GM19438 (cell line): Measurements from ENCODE around the gene LIN54.
"Not testable (repeated sequence)": the region's sequence is repeated elsewhere in the genome, so short reads cannot be mapped to it uniquely, and the experiment has no call there.

ENCODE experiments used
- ATAC-seq: cut with Tn5 transposase; IDR thresholded peaks from one replicate; pipeline ENCODE4 v1.9.1; 2021; ENCODE audit warnings: low read depth; ENCODE audit not compliant: unreplicated experiment

LIN54 gene

DNA sequence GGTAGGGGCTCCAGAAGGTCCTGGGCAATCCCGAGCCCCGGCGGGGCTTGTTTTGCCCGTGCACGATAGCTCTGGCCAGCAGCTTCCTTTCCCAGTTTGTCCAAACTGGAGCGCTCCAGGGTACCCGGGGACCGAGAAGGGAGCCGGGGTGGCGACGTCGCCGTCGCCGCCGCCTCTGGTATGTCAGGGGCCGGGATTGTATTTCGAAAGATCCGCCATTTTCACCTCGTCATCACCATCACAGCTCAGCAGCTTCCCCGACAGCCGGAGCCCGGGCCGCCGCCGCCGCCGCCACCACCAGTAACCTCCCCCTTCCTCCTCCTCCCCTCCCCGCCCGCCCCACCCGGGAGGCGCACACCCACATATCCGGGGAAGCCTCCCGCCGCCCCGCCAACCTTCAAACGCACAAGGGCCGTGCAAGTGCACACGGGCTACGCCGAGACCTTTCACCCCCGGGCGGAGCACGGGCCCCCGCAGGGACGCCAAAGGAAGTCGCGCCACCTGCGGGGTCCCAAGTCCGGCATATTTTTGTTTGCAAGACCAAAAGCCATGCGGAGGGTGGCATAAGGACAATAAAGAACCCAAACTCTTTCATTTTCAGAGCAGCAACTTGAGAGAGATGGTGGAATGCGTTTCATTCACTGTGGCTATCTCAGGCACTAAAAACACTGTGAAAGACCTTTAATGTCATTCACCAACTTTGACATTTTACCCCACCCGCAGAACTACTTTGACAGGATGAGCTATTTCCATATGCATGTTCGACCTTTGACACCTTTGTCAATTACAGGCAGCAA lies at the start of gene LIN54:
Gene LIN54, minus strand, starts transcription at position 302 of the 797 bp plus-strand sequence. CDS start 25,979 bp downstream, outside the sequence.
- ATAC-seq = peak; percentile 44

DNA sequence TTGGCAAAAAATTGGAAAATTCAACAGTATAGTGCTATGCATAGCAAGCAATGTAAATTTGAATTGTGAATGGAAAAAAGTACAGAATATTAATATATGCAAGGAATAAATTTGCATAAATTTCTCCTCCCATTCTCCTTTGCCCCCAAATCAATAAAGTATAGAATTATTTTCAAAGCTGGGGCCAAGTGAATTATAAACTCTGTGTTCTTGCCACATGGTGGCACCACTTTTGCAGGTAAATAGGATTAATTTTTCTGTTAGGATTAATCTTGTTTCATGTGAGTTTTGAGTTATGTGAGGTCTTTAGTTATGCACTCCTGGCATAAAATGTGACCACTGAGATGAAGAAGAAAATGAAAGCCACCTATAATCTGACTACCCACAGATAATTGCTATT lies 44.3 kb upstream of the LIN54 start:
- ATAC-seq = no peak

DNA sequence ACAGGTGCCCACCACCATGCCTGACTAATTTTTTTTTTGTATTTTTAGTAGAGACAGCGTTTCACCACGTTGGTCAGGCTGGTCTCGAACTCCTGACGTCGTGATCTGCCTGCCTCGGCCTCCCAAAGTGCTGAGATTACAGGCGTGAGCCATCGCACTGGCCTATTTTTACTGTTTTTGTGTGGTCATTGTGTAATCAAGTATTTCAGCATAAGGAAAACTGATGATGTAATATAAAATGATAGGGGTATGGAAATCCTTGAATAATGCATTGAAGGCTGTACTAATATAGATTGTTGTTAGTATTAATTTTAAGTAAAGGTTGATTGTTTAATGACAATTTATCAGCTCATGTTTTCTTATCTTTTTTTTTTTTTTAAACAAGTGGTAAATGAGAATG lies 38.2 kb upstream of the LIN54 start:
- not testable (repeated sequence) for ATAC-seq

DNA sequence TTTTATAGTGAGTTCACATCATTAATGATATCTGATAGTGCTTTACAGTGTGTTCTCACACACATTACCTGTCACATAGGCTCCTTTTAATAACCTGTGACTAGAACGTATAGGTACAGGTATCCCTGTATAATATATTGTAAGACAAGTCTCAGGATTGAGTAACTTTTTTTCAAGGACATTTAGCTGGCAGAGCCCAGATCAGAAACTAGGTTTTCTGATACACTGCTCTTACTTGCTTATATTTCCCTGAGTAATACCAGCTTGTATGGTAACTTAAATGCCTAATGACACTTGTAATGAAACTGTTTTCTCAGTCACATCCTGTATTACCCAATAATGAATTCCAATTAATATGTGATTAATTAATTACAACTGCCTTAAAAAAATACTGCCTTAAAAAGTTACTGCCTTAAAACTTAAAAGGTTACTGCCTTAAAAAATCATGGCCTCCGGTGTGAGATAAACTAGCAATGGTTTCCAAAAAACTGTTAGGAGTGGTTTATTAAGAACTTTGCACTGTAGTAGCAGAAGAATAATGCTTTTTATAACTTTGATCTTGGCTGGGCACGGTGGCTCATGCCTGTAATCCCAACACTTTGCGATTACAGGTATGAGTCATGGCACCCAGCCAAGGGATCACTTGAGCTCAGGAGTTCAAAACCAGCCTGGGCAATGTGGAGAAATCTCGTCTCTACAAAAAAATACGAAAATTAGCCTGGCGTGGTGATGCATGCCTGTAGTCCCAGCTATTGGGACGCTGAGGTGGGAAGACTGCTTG lies 36.3 kb upstream of the LIN54 start:
- no peak for ATAC-seq

DNA sequence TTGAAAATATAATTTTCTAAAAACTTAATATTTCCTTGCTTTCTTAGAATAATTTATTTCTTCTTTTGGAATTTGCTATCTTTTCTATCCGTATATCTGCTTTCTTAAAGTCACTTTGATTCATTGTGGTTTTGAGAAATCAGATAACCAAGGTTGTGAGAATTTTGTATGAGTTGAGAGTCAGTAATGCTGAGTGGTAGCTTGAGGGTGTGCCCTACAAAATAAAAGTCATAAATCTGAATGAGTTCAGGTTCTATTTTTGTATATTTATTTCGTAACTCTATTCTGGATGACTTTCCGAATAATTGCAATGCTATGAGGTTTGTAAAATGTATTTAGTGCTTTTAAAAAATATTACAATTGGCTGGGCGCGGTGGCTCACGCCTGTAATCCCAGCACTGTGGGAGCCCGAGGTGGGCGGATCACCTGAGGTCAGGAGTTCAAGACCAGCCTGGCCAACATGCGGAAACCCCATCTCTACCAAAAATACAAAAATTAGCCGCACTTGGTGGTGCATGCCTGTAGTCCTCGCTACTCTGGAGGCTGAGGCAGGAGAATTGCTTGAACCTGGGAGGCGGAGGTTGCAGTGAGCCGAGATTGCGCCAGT lies 33.3 kb upstream of the LIN54 start:
- ATAC-seq = no peak

DNA sequence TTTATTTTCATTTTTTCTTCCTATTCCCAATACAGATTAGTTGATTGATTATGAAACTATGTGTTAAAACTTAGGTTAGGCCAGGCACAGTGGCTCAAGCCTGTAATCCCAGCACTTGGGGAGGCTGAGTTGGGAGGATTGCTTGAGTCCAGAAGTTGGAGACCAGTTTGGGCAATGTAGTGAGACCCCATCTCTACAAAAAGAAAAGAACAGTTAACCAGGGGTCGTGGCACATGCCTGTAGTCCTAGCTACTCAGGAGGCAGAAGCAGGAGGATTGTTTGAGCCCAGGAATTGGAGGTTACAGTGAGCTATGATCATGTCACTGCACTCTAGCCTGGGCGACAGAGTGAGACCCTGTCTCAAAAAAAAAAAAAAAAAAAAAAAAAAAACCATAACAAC lies 32.5 kb upstream of the LIN54 start:
- ATAC-seq = not testable (repeated sequence)

DNA sequence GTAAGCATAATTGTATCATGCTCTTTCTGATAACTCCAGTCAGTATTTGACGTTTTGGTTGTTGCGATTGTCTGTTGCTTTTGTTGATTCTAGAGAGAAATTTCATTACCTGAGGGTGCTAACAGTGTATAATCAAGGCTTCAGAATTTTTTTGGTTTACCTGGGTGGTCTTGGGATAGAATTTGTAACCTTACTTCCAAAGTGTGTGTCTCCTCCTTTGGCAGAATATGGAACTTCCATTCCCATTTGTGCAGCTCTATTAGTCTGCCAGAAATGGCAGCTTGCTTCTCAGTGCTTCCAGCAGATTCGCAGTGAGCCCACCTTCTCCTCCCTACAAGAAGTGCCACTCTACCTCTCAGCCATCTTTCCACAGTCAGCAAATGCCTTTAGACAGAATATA lies 29.6 kb upstream of the LIN54 start:
- no peak for ATAC-seq

DNA sequence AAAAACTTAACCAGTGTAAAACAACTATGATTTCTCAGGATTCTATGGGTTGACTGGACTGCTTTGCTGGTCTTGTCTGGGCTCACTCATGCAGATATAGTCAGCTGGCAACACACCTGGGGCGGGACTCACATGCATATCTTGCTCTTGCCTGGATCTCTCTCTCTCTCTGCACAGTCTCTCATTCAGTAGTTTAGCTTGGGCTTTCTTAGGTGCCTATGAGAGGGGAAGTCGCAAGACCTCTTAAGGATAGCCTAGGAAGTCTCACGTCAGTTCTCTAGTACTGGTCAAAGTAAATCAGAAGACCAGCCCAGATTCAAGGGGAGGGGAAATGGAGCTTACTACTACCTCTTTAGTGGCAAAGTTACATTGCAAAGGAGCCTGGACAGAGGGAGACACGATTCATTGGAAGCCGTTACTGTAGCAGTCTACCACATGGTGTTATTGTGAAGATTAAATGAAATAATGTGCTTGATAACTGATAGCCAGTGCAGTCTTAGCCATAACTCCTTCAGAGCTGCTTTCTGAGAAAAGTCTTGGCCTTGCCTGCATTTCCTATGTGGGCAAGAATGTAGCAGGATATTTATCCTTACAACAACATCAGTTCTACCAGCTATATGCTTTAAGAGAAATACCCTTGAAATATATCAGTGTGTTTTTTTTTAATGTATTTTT lies 26.5 kb upstream of the LIN54 start:
- no peak for ATAC-seq

DNA sequence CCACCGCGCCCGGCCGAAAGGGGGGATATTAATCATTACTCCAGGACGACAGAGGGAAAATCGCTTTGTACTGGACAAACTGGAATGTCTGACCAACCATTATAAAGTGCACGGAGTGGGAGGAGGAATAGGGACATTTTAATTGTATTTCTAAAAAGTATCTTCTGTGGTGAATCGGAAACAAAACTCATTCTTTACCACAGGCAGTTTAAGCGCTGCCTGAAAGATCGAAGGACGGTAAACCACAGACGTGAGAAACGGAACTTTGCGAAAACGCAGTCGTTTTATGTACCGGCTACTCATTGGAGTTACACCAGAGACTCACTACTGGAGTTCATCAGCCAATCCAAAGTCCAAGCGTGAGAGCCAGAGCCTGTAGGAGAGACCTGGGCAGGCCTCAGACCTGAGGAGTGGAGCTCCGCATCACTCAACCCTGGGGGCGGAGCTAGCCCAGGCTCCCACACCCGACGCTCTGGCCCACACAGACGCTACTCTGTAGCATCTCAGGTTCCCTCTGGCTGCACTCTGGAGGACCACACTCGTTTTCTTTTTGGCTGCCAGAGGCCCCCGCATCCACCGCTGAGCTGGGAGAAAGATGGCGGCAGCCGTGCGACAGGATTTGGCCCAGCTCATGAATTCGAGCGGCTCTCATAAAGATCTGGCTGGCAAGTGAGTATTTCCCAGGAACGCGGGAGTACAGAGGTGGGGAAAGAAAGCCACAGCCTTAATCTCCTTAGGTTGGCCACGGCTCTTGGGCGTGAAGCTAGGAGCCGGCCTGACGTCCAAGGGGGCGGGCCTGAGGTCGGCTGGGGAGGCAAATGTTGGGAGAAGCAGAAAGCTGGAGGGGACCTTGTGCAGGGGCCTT lies 24.2 kb upstream of the LIN54 start, which contains the start of gene COPS4:
Gene COPS4, plus strand, starts transcription at position 554 of the 865 bp plus-strand sequence. Its CDS starts 42 bp downstream, at position 596.
- ATAC-seq = peak; percentile 98

DNA sequence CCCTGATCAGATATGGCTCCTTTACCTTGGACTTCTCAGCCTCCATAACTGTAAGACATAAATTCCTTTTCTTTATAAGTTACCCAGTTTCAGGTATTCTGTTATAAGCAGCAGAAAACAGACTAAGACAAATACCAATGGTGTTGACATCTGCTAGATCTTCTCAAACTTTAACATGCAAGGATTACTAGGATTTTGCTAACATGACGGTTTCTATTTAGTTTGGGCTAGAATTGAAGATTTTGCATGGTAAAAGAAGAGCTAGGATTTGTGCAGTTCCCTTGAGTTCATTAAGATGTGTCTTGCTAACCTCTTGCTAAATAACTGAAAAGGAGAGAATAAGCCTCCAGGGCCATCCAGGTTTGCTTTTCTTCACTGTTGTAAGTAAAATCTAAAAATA lies 19.1 kb upstream of the LIN54 start:
- ATAC-seq = no peak

DNA sequence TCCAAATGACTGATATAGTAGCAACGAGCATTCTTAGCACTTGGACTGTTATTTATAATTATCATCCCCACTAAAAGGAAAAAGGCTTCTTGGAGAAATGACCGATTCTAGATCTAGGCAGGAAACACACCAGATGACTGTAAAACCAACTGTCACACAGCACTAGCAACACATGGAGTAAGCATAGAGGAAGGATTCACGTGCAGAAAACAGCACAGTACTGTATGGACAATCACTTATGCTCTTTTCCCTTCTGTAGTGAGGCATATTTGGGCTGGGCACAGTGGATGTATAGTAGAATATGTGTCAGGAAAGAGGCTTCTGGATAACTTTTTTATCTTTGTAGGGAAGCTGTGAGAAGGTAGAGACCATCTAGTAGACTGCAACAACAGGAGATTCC lies 18.4 kb upstream of the LIN54 start:
- no peak for ATAC-seq

DNA sequence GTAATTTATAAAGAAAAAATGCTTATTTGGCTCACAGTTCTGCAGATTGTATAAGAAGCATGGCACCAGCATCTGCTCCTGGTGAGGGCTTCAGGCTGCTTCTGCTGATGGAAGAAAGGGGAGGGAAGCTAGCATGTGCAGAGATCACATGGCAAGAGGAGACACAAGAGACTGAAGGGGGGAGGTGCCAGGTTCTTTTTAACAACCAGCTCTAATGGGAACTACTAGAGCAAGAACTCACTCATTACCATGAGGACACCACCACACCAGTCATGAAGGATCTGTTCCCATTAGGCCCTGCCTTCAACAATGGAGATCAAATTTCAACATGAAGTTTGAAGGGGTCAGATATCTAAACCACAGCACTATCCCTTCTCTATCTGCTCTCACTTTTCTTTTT lies 14.9 kb upstream of the LIN54 start:
- ATAC-seq = no peak

DNA sequence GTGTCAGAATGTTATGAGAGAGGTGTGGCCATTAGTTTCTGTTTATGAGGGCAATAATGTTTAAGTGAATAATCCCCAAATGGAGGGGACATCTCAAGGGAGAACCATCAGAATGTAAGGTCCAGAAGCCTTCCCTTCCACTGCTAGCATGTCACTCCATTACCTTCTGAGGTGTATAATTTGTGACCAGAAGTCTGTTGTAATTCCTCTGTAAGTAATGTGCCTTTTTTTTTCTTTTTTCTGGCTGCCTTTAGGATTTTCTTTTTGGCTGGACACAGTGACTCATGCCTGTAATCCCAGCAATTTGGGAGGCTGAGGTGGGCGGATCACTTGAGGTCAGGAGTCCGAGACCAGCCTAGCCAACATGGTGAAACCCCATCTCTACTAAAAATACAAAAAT lies 13.6 kb upstream of the LIN54 start:
- ATAC-seq = no peak

DNA sequence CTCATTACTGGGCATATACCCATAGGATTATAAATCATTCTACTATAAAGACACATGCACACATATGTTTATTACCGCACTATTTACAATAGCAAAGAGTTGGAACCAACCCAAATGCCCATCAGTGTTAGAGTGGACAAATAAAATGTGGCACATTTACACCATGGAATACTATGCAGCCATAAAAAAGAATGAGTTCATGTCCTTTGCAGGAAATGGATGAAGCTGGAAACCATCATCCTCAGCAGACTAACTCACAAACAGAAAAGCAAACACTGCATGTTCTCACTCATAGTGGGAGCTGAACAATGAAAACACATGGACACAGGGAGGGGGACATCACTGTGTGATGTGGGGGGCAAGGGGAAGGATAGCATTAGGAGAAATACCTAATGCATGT lies 13.0 kb upstream of the LIN54 start:
- not testable (repeated sequence) for ATAC-seq

DNA sequence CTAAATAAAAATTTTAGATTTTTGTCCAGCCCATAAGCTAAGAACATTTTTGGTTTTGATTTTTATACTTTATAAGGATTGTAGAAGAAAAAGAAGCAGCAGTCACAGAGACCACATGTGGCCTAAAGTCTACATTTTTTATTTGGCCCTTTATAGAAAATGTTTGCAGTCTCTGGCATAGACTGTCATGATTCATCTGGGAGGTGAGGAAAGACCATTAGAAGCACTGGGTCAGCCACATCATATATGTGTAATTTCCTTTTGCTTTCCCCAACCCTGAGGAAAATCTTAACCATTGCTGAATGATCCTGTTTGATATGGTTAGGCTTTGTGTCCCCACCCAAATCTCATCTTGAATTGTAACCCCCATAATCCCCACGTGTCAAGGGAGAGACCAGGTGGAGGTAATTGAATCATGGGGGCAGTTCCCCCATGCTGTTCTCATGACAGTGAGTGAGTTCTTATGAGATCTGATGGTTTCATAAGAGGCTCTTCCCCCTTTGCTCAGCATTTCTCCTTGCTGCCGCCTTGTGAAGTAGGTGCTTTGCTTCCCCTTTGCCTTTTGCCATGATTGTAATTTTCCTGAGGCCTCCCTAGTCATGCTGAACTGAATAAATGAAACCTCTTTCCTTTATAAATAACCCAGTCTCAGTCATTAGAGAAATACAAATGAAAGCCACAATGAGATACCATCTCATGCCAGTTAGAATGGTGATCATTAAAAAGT lies 12.3 kb upstream of the LIN54 start:
- ATAC-seq = no peak

DNA sequence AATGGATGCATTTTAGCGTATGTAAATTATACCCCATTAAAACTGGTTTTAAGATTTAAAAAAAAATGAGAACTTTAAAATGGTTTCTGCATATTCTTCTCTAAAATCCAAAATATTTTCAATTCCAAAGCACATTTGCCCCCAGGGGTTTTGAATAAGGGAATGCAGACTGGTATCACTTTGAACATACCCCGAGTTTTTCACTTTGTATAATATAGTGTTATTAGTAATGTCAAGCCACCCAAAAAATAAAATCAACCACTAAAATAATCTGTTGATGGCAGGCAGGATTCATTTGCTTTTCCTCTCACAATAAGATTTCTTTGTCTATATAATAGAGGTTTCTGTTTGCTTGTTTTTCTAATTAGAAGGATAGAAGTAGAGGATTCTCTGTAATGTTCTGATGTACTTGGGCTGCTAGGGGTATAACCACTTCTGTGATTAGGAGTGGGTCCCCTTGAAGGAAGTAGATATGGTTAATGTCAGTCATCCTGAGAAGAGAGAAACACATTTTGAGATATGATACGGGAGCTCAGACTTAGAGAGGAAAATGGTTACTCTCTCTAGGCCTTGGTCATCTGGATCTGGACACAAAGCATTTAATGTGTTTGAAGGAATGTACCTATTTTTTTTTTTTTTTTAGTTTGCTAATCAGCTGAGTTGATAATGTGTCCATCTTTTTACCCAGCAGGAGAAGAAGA lies 9.3 kb upstream of the LIN54 start:
- no peak for ATAC-seq

DNA sequence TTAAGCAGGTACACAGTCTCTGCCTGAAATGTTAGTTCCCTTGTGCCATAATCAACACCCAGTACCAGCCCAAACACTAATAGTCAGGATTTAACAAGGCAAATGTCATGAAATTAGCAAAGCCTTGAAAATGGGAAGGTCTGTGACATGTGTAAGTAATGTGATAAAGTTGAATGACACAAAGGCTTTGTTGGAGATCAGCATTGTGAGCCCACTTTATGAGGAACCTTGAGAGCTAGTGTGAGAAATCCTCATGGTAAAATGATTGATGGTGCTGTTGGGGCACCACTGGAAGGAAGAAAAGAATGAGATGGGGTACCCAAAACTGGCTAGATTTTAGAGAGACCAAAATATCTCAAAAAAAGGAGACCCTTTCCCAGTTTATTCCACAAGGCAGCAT lies 3.3 kb upstream of the LIN54 start:
- ATAC-seq = no peak

DNA sequence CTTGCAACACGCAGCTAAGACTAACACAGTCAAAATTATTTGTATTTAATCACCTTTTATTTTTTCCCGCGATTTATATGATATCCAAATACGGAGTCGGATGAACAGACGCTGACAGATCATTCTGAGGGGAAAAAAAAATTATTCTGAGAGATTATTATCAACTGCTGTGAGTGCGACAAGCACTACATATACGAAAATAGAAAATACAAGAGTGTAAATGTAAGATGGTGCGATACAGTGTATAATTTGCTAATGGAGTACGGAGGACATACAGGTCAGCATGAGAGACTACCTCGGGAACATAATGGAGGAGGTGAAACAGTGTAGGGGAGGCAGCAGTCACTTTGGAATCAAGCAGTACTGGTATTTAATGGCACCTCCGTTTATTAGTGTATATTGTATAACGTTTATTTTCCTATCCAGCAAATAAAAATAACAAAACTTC lies 2.8 kb upstream of the LIN54 start:
- no peak for ATAC-seq
